GM19193 (cell line): ENCODE measurements around the gene IFIT1.

Source experiments
- POLR2A ChIP-seq: IDR thresholded peaks from 4 replicates; pipeline ENCODE4 v1.6.1; 2011; ENCODE audit not compliant: insufficient read depth, insufficient read length; ENCODE audit errors: extremely low read depth

IFIT1 gene

DNA sequence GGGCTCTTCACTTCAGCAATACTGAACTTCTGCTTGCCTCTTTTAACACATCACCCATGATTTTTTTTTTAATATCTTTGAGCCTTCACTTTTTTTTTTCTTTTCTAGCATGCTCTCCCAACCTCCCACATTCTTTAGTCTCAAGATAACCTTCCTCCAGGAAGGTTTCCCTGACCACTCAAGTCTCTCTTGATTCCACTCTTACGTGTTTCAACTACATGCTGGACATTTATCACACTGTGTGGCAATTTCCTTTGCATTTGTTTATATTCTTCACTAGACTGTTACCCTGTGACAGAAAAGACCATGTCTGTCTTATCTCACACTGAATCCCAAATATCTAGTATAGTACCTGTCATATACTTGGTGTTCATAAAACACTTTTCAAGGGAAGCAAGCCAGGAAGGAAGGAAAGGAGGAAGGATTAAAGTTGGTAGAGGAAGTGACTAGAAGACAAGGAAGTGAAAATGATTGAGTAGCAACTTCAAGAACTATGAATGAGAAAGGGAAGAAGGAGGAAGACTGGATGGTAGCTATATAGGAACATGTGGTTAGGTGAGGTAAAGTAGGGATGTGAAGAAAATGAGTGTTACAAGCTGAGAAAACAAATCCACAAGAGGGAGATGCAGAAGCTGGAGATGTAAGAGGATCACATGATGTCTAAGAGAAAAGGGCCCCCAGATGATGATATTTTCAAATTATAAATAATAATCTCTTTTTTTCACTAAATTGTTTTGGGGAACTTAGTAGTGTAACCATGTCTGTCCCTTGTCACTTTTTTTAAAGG, 62.3 kb downstream of the IFIT1 start:
- no peak for TF ChIP-seq POLR2A
